Smooth muscle cell (in vitro differentiated cells): ENCODE measurements around the gene ANKRD2. TPM values are rescaled to one million over a fixed set of nuclear protein-coding genes. Genes with fewer than 3 reads are reported as not detected.

ENCODE experiments used
- DNase-seq: peaks from one replicate; lab custom pipeline; 2025; ENCODE audit not compliant: unreplicated experiment; lab: John Stamatoyannopoulos, UW
- H2AFZ ChIP-seq: fragments of 200-600 bp; sonication (generic); 2 replicates; pipeline ENCODE4 v1.6.0; 2016; ENCODE audit warnings: antibody characterized with exemption, low read depth, mild to moderate bottlenecking
- H3F3A ChIP-seq: fragments of 200-600 bp; sonication (generic); 2 replicates; pipeline ENCODE4 v1.6.0; 2017; ENCODE audit warnings: antibody characterized with exemption, low read depth
- H3K27ac ChIP-seq: fragments of 200-600 bp; sonication (generic); 2 replicates; pipeline ENCODE4 v1.5.1; 2016; ENCODE audit warnings: low read depth, mild to moderate bottlenecking
- H3K27me3 ChIP-seq: fragments of 200-600 bp; sonication (generic); 2 replicates; pipeline ENCODE4 v1.6.1; 2016; ENCODE audit warnings: low read depth, mild to moderate bottlenecking
- H3K36me3 ChIP-seq: fragments of 200-600 bp; sonication (generic); 2 replicates; pipeline ENCODE4 v1.5.1; 2016; ENCODE audit warnings: low read depth
- H3K4me1 ChIP-seq: fragments of 200-600 bp; sonication (generic); 2 replicates; pipeline ENCODE4 v1.5.1; 2016; ENCODE audit warnings: low read depth
- H3K4me2 ChIP-seq: fragments of 200-600 bp; sonication (generic); 2 replicates; pipeline ENCODE4 v1.6.0; 2016; ENCODE audit warnings: mild to moderate bottlenecking
- H3K4me3 ChIP-seq: fragments of 200-600 bp; sonication (generic); 2 replicates; pipeline ENCODE4 v1.5.1; 2016; ENCODE audit warnings: mild to moderate bottlenecking
- H3K79me2 ChIP-seq: fragments of 200-600 bp; sonication (generic); 2 replicates; pipeline ENCODE4 v1.6.0; 2016; ENCODE audit warnings: low read depth, mild to moderate bottlenecking
- H3K9ac ChIP-seq: fragments of 200-600 bp; sonication (generic); 2 replicates; pipeline ENCODE4 v1.6.0; 2016; ENCODE audit warnings: low read depth
- H3K9me3 ChIP-seq: fragments of 200-600 bp; sonication (generic); replicated peaks from 2 replicates; pipeline ENCODE4 v1.5.1; 2016; ENCODE audit warnings: low read depth
- H4K20me1 ChIP-seq: fragments of 200-600 bp; sonication (generic); 2 replicates; pipeline ENCODE4 v1.6.0; 2016; ENCODE audit warnings: low read depth
- WGBS: methylation state at CpG from one replicate; pipeline ENCODE4 v1.1.7; 2016; ENCODE audit warnings: low lambda C conversion rate; 5-methylcytosine and 5-hydroxymethylcytosine counted together
- polyA plus RNA-seq: library from polyadenylated mRNA; unstranded; fragments of >200 nt; fragmentation: Nextera tagmentation; extraction: Ambion mirVana; gene quantifications from 2 replicates; pipeline ENCODE4 v1.2.1, GENCODE V29; 2016
- total RNA-seq: library from RNA; depleted of rRNA; stranded (reverse); fragments of >200 nt; gene quantifications from 2 replicates; pipeline ENCODE4 v1.2.3, GENCODE V29; 2014
- TF ChIP-seq, protein P1 (sequence below): fragments of 200-600 bp; sonication (generic); IDR thresholded peaks from 2 replicates; pipeline ENCODE4 v1.5.1; 2017; ENCODE audit warnings: borderline replicate concordance, mild to moderate bottlenecking, antibody characterized with exemption; ENCODE audit not compliant: insufficient read depth, poor library complexity, severe bottlenecking

ANKRD2 gene
- total and polyA plus RNA-seq, 2 experiments from 2014 or later: 0.30 TPM; not detected in 1

DNA sequence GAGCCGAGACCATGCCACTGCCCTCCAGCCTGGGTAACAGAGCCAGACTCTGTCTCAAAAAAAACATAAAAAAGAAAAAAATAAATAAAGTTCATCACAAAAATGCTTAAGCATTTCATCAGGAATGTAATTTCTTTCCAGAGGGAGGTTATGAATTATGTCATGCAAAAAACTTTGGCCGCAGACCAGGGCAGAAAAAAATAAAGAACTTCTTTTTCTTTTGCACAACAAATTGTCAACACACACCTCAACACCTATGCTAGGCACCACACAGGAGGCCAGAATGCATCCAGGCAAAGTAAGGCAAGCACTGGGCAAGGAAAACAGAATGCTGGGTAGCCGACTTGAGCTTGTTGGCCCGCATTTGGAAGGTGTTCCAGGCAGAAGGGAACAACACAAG lies 20.8 kb downstream of the ANKRD2 start:
- DNase-seq: no peak
- TF ChIP-seq, protein P1, sequence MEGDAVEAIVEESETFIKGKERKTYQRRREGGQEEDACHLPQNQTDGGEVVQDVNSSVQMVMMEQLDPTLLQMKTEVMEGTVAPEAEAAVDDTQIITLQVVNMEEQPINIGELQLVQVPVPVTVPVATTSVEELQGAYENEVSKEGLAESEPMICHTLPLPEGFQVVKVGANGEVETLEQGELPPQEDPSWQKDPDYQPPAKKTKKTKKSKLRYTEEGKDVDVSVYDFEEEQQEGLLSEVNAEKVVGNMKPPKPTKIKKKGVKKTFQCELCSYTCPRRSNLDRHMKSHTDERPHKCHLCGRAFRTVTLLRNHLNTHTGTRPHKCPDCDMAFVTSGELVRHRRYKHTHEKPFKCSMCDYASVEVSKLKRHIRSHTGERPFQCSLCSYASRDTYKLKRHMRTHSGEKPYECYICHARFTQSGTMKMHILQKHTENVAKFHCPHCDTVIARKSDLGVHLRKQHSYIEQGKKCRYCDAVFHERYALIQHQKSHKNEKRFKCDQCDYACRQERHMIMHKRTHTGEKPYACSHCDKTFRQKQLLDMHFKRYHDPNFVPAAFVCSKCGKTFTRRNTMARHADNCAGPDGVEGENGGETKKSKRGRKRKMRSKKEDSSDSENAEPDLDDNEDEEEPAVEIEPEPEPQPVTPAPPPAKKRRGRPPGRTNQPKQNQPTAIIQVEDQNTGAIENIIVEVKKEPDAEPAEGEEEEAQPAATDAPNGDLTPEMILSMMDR: no peak
- H4K20me1 ChIP-seq: no peaks in the 10 kb centered on the region
- H3K4me2 ChIP-seq: no peak overlapping the region
- no peaks in the 10 kb centered on the region for H3K36me3 ChIP-seq
- no peak overlapping the region for H2AFZ ChIP-seq
- H3K79me2 ChIP-seq: no peaks in the 10 kb centered on the region
- no peaks in the 10 kb centered on the region for H3K4me1 ChIP-seq
- 92% methylated on average over 4 of the region's 4 CpGs for WGBS
- no peak overlapping the region for H3K9ac ChIP-seq
- H3K9me3 ChIP-seq: no peaks in the 10 kb centered on the region
- no peak overlapping the region for H3K27ac ChIP-seq
- peaks cover 6% of the 10 kb centered on the region for H3F3A ChIP-seq
- no peak overlapping the region for H3K4me3 ChIP-seq
- no peaks in the 10 kb centered on the region for H3K27me3 ChIP-seq

DNA sequence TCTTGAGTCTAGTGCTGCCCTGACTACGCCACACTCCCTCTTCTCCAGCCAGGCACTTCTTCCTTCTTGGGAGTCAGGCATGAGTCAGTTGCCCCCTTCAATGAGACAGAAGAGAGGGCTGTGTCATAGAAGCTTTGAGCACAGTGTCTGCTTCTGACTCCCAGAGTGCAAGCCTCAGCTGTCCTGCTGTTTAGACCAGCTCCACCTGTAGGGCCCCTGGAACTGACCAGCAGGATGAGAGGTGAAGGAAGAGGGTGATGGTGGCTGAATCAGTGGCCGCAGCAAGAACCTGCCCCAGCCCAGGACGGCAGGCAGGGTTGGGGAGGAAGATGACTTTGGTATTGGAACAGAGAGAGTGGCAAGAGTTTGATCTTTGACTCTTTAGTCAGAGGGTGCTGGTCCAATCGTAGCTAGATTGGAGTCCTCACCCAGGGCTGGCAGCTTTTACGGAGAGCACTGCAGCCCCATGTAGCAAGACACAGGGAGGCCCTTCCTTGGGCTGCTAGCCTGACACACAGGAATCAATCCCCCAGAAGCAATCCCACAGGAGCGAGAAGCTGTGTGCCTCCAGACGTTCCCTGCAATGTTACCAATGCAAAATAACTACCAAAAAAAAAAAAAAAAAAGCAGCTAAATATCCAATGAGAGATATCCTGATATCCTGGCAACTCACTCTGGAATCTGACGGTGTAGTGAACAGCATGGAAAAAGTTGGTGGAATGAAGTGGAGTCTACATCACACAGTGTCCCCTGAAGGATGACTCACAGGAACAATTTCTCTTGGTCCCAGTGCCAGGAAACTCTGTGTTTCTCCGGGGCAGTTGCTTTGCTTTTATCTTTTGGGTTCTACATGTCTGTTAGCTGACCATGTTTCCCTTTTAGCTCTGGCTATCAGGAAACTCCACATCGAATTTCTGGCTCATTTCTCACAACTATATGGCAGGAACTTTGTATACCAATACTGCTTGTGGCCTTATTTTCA lies 23.8 kb downstream of the ANKRD2 start:
- no peak overlapping the region for H3K4me3 ChIP-seq

DNA sequence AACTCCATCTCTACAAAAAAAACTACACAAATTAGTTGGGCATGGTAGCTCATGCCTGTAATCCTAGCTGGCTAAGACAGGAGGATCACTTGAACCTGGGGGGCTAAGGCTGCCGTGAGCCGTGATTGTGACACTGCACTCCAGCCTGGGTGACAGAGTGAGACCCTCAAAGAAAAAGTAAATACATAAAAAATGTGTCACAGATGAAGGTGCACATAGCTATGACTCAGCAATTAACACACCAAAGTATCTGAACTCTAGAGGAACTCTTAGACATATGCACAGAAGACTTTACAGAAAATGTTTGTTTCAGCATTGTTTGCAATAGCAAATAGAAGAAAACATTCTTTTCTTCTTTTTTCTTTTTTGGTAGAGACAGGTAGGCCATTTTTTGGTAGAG lies 25.2 kb downstream of the ANKRD2 start:
- Histone ChIP-seq H3K9ac (no peak overlapping the region), H3K4me2 (no peak overlapping the region), H4K20me1 (no peaks in the 10 kb centered on the region), H3K27me3 (no peaks in the 10 kb centered on the region), H2AFZ (no peak overlapping the region), H3K9me3 (no peaks in the 10 kb centered on the region), H3F3A (peaks cover 6% of the 10 kb centered on the region), H3K4me3 (no peak overlapping the region), H3K79me2 (no peaks in the 10 kb centered on the region), H3K36me3 (no peaks in the 10 kb centered on the region), H3K4me1 (no peaks in the 10 kb centered on the region), H3K27ac (peak overlapping the region; percentile 90)
- 98% methylated on average over 2 of the region's 2 CpGs for WGBS
- TF ChIP-seq, protein P1: no peak
- no peak for DNase-seq

More for the DNA sequence above, 23.8 kb downstream of the ANKRD2 start:
- Histone ChIP-seq H3K9me3 (no peaks in the 10 kb centered on the region), H4K20me1 (no peaks in the 10 kb centered on the region), H3K36me3 (no peaks in the 10 kb centered on the region), H3K4me1 (no peaks in the 10 kb centered on the region), H3K9ac (peak overlapping the region; percentile 58), H3K4me2 (peak overlapping the region; percentile 28), H3K27me3 (no peaks in the 10 kb centered on the region), H3K27ac (peak overlapping the region; percentile 90), H2AFZ (no peak overlapping the region), H3K79me2 (no peaks in the 10 kb centered on the region), H3F3A (peaks cover 6% of the 10 kb centered on the region)
- 39% methylated on average over 9 of the region's 10 CpGs for WGBS
- DNase-seq: no peak
- TF ChIP-seq, protein P1: no peak
